Right atrium auricular region (tissue), 2 donors: ENCODE data around the gene RAB3C. TPM values are rescaled to one million over a fixed set of nuclear protein-coding genes. Genes with fewer than 3 reads are reported as not detected.
"Not testable (repeated sequence)": the region's sequence is repeated elsewhere in the genome, so short reads cannot be mapped to it uniquely, and the experiment has no call there.

ENCODE experiments used
- DNase-seq: peaks from one replicate; pipeline ENCODE4 v3.0.0-alpha.2; 2019; ENCODE audit warnings: low spot score
- H3K27ac ChIP-seq, 2 donors: fragments of 200-600 bp; sonication (generic); 1 replicate in 1 of 2; 2 replicates in 1 of 2; pipeline ENCODE4 v1.5.1; 2016 to 2019
- H3K27me3 ChIP-seq, 2 donors: fragments of 200-600 bp; sonication (generic); one replicate each; pipeline versions ENCODE4 v1.5.1 to v1.6.0; 2017 to 2019
- H3K36me3 ChIP-seq: fragments of 200-600 bp; sonication (generic); one replicate; pipeline ENCODE4 v1.5.1; 2016
- H3K4me1 ChIP-seq, 2 donors: fragments of 200-600 bp; sonication (generic); one replicate each; pipeline versions ENCODE4 v1.5.1 to v1.6.0; 2017 to 2019
- H3K4me3 ChIP-seq, 2 donors: fragments of 200-600 bp; sonication (generic); 1 replicate in 1 of 2; 2 replicates in 1 of 2; pipeline ENCODE4 v1.5.1; 2017 to 2019; ENCODE audit warnings: mild to moderate bottlenecking in 1 of 2, moderate library complexity in 1 of 2
- H3K9me3 ChIP-seq, 2 donors: fragments of 200-600 bp; sonication (generic); one replicate each; pipeline ENCODE4 v1.5.1; 2019
- total RNA-seq, 2 donors: library from RNA; depleted of rRNA; stranded (reverse); fragments of >200 nt; gene quantifications; one replicate each; pipeline ENCODE4 v1.1.0, GENCODE V29; 2016
- TF ChIP-seq, protein P1 (sequence below), 2 donors: fragments of 200-600 bp; sonication (generic); IDR thresholded peaks; one replicate each; pipeline ENCODE4 v1.5.1; 2019; ENCODE audit warnings: antibody characterized with exemption in 2 of 2

Gene RAB3C
- total RNA-seq, 2 donors from 2014 or later, result 0.07 to 0.16 TPM

GRCh38 chr5:58571501-58571900 lies 11.4 kb upstream of the RAB3C start:
- Histone ChIP-seq H3K4me1 (no peaks in the 10 kb centered on the region), H3K27ac (no peak overlapping the region), H3K36me3 (no peaks in the 10 kb centered on the region), H3K9me3 (no peaks in the 10 kb centered on the region), H3K4me3 (no peak overlapping the region), H3K27me3 (no peaks in the 10 kb centered on the region)
- no peak for DNase-seq
- TF ChIP-seq, protein P1, sequence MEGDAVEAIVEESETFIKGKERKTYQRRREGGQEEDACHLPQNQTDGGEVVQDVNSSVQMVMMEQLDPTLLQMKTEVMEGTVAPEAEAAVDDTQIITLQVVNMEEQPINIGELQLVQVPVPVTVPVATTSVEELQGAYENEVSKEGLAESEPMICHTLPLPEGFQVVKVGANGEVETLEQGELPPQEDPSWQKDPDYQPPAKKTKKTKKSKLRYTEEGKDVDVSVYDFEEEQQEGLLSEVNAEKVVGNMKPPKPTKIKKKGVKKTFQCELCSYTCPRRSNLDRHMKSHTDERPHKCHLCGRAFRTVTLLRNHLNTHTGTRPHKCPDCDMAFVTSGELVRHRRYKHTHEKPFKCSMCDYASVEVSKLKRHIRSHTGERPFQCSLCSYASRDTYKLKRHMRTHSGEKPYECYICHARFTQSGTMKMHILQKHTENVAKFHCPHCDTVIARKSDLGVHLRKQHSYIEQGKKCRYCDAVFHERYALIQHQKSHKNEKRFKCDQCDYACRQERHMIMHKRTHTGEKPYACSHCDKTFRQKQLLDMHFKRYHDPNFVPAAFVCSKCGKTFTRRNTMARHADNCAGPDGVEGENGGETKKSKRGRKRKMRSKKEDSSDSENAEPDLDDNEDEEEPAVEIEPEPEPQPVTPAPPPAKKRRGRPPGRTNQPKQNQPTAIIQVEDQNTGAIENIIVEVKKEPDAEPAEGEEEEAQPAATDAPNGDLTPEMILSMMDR (IDR thresholded peaks at IDR 0.05), result no peak

GRCh38 chr5:58572973-58573372 lies 9.9 kb upstream of the RAB3C start:
- H3K4me1 ChIP-seq, H3K4me3 ChIP-seq, H3K27ac ChIP-seq, H3K27me3 ChIP-seq, H3K9me3 ChIP-seq, DNase-seq, H3K36me3 ChIP-seq: not testable (repeated sequence)

DNA sequence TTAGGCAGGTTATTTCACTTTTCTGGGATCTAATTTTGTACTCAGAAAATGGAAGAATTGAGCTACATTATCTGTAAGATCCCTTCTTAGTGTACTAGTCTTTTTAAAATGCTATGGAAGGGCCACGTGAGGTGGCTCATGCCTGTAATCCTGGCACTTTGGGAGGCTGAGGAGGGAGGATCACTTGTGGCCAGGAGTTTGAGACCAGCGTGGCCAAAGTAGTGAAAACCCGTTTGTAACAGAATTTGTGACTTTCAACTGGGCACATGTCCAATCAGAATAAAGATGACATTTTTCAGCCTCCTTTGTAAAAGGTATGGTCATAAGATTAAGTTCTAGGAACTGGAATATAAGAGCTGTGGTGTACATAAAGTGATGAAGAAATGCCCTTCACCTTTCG lies 3.1 kb upstream of the RAB3C start:
- Histone ChIP-seq H3K4me1 (peaks cover 0 to 7% of the 10 kb centered on the region in 2 donors), H3K4me3 (no peak overlapping the region), H3K27ac (no peak overlapping the region), H3K27me3 (no peaks in the 10 kb centered on the region), H3K36me3 (no peaks in the 10 kb centered on the region), H3K9me3 (no peaks in the 10 kb centered on the region)
- no peak for DNase-seq
- TF ChIP-seq, protein P1 (IDR thresholded peaks at IDR 0.05), result no peak

DNA sequence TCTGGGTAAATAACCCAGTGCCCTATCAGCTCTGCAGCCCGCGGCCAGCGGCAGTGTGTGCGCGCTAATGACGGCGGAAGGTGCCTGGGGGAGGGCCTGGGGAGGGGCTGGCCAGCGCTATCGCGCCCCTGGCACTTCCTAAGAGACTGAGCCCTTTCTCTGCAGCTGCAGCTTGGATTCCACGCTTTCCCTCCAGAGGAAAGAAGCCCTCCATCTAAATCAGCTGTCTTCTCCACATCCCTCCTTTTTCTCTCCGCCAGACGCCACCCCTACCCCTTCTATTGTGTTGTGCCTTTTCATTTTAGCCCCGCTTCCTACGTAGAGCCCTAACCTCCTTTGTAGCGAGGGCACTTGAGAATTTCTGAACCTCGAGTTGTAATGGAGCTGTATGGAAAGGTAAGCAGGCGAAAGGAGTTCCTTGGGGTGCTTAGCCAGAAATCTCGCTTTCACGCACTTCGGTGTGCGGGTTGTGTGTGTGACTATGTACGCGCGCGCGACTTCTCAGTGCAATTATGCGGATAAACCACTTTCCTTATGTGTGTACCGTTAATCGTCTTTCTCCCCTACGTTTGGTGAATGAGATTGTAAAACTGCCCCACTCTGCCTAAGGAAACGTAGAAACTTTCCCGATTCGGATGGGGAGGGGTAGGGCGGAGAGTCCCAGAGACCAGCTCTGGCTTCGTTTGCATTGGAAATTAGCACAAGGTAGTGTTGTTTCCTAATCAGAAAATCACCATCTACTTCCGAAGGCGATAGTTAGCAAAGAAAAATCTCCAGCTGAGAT lies 664 bp upstream of the RAB3C start:
- TF ChIP-seq, protein P1 (IDR thresholded peaks at IDR 0.05), result no peak
- Histone ChIP-seq H3K4me3 (peak overlapping the region; percentile 46 to 52), H3K36me3 (no peaks in the 10 kb centered on the region), H3K4me1 (peaks cover 0 to 7% of the 10 kb centered on the region in 2 donors), H3K27ac (no peak overlapping the region), H3K9me3 (no peaks in the 10 kb centered on the region), H3K27me3 (no peaks in the 10 kb centered on the region)
- DNase-seq, result no peak

GRCh38 chr5:58595952-58596351 lies 13.1 kb downstream of the RAB3C start:
- no peaks in the 10 kb centered on the region for H3K9me3 ChIP-seq
- H3K27me3 ChIP-seq, result no peaks in the 10 kb centered on the region
- no peak overlapping the region for H3K4me3 ChIP-seq
- TF ChIP-seq, protein P1 (IDR thresholded peaks at IDR 0.05), result no peak
- H3K36me3 ChIP-seq, result no peaks in the 10 kb centered on the region
- DNase-seq, result no peak
- H3K4me1 ChIP-seq, result no peaks in the 10 kb centered on the region
- no peak overlapping the region for H3K27ac ChIP-seq

DNA sequence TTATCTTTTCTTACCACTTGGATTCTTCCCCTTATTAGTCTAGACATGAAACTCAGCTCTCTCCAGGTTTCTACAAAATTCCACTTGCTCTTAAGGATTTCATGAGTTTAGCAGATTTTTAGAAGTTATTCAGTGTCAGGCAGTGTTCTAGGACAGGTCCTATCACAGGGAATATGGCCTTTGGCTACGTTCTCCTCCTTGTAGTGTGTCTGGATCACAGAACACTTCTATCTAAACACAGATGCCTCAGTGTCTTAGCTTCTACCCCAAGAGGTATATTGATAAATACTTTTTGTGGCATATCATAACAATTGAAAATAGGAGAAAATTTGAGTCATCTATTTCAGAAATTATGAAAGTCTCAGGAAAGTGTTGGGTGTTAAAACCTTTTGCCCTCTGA lies 15.6 kb downstream of the RAB3C start:
- Histone ChIP-seq H3K27ac (no peak overlapping the region), H3K9me3 (no peaks in the 10 kb centered on the region), H3K27me3 (no peaks in the 10 kb centered on the region), H3K4me1 (no peaks in the 10 kb centered on the region), H3K4me3 (no peak overlapping the region), H3K36me3 (no peaks in the 10 kb centered on the region)
- TF ChIP-seq, protein P1 (IDR thresholded peaks at IDR 0.05), result no peak
- DNase-seq, result no peak
